ENCODE results near the gene TADA2B. TPM values are rescaled to one million over a fixed set of nuclear protein-coding genes. Genes with fewer than 3 reads are reported as not detected.
"Not testable (repeated sequence)": the region's sequence is repeated elsewhere in the genome, so short reads cannot be mapped to it uniquely, and the experiment has no call there.

TADA2B gene
- total RNA-seq, 1 donor from 2014 or later = 21.7 TPM

GRCh38 chr4:7060346-7061150, 17.4 kb downstream of the TADA2B start:
- DNase-seq = no peak

GRCh38 chr4:7061815-7062214, 18.6 kb downstream of the TADA2B start:
- DNase-seq = no peak

- DNase-seq = no peak
Observed at GRCh38 chr4:7062816-7063215, 19.6 kb downstream of the TADA2B start.

GRCh38 chr4:7063362-7063761, 20.2 kb downstream of the TADA2B start:
- no peak for DNase-seq

- DNase-seq = no peak
Observed at GRCh38 chr4:7066006-7066405, 22.8 kb downstream of the TADA2B start.

GRCh38 chr4:7066493-7066892, 23.3 kb downstream of the TADA2B start:
- DNase-seq = no peak

- DNase-seq = no peak
Observed at GRCh38 chr4:7067126-7067451, 23.9 kb downstream of the TADA2B start.

GRCh38 chr4:7067452-7068278, 24.5 kb downstream of the TADA2B start, which contains the start of gene GRPEL1:
TSS of gene GRPEL1 (minus strand) at chr4:7068064. CDS start at chr4:7068032, 32 bp downstream.
- peak; percentile 99 for DNase-seq

GRCh38 chr4:7068279-7068842, 25.2 kb downstream of the TADA2B start:
- no peak for DNase-seq

GRCh38 chr4:7068883-7069282, 25.7 kb downstream of the TADA2B start:
- DNase-seq = no peak

GRCh38 chr4:7070729-7071511, 27.7 kb downstream of the TADA2B start:
- DNase-seq = peak; percentile 66

- no peak for DNase-seq
Observed at GRCh38 chr4:7073059-7073458, 29.9 kb downstream of the TADA2B start.

- DNase-seq = peak; percentile 11
Observed at GRCh38 chr4:7073526-7074390, 30.6 kb downstream of the TADA2B start.

- DNase-seq = no peak
Observed at GRCh38 chr4:7074426-7074825, 31.3 kb downstream of the TADA2B start.

- DNase-seq = no peak
Observed at GRCh38 chr4:7075962-7076695, 33.0 kb downstream of the TADA2B start.

GRCh38 chr4:7076696-7077082, 33.5 kb downstream of the TADA2B start:
- no peak for DNase-seq

- no peak for DNase-seq
Observed at GRCh38 chr4:7077371-7077770, 34.2 kb downstream of the TADA2B start.

- no peak for DNase-seq
Observed at GRCh38 chr4:7078025-7078424, 34.9 kb downstream of the TADA2B start.

- not testable (repeated sequence) for DNase-seq
Observed at GRCh38 chr4:7079483-7079882, 36.3 kb downstream of the TADA2B start.

GRCh38 chr4:7079909-7080308, 36.7 kb downstream of the TADA2B start:
- not testable (repeated sequence) for DNase-seq

Data from occipital lobe (tissue), 2 donors.